Activated CD4-positive, alpha-beta memory T cell treated with anti-CD3 and anti-CD28 coated beads for 36 hours (primary cell): ENCODE results near the gene AGK. TPM values are rescaled to one million over a fixed set of nuclear protein-coding genes. Genes with fewer than 3 reads are reported as not detected.
"Not testable (repeated sequence)": the region's sequence is repeated elsewhere in the genome, so short reads cannot be mapped to it uniquely, and the experiment has no call there.

Experiments
- CTCF ChIA-PET: fragments of 350-600 bp; sonication (Branson Sonifier 250); formaldehyde crosslinking; loops from one replicate; lab custom pipeline; 2021; ENCODE audit warnings: antibody characterized with exemption, inconsistent platforms; lab: Charles Lee
- POLR2A ChIA-PET: fragments of 350-600 bp; sonication (Branson Sonifier 250); formaldehyde crosslinking; loops from one replicate; lab custom pipeline; 2021; ENCODE audit warnings: antibody characterized with exemption; lab: Charles Lee
- DNase-seq: peaks from one replicate; pipeline ENCODE4 v3.0.0-alpha.2; 2020
- H3K27ac Mint-ChIP-seq: one replicate; pipeline ENCODE4 v1.8.0; 2021; ENCODE audit warnings: mixed read lengths
- H3K27me3 Mint-ChIP-seq: one replicate; pipeline ENCODE4 v1.8.0; 2021; ENCODE audit warnings: mixed read lengths
- H3K36me3 Mint-ChIP-seq: one replicate; pipeline ENCODE4 v1.8.0; 2021; ENCODE audit warnings: mixed read lengths
- H3K4me1 Mint-ChIP-seq: one replicate; pipeline ENCODE4 v1.8.0; 2021; ENCODE audit warnings: low read depth, mixed read lengths
- H3K4me3 Mint-ChIP-seq: one replicate; pipeline ENCODE4 v1.8.0; 2021; ENCODE audit warnings: mild to moderate bottlenecking, mixed read lengths
- H3K9me3 Mint-ChIP-seq: one replicate; pipeline ENCODE4 v1.8.0; 2021; ENCODE audit warnings: mixed read lengths
- intact Hi-C: fragments of 100-400 bp; cut with micrococcal nuclease; formaldehyde crosslinking; loops from one replicate; pipeline ENCODE4 v1.15.1; 2023
- total RNA-seq, 2 experiments: library from RNA; stranded (reverse); gene quantifications; one replicate each; pipeline ENCODE4 v1.2.3, GENCODE V29; 2021

The AGK gene
- total RNA-seq, 2 experiments from 2014 or later, result 50.2 to 57.2 TPM

DNA sequence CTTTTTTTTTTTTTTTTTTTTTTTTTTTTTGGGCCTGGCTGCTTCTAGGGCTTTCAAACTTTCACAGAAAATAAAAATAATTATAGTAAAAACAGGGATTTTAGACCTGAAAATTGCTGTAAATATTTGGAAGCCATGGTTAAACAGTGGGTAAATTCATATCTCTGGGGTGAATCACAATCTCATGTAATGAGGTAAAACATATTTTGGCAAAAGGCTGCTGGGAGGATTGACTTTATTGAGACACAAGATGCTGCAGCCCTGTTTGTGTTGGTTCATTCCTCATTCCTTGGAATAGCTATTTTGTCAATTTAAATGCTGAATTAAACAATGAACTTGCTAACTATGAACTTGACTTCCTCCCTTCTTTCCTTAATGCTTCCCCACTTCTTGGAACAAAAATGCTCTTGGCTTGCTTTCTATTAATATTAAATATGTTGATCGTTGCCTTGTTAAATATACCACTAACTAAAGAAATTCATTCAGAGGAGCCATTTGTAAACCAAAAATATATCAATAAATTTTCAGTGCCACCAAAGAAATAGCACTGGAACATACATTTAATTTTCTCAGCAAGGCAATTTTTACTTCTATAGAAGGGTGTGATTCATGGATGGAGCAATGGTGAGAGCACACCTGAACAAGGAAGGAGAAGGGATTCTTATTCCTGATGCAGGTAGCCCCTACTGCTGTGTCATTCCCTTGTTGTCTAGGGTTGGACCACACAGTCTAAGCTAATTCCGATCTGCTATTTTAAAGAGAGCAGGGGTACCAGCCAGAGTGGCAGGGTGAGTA lies 24.6 kb downstream of the AGK start:
- Mint-ChIP-seq H3K27ac (peak overlapping the region; percentile 14), H3K4me3 (no peak overlapping the region), H3K4me1 (peaks cover 21% of the 10 kb centered on the region), H3K27me3 (no peaks in the 10 kb centered on the region), H3K9me3 (peaks cover 31% of the 10 kb centered on the region), H3K36me3 (peaks cover 50% of the 10 kb centered on the region)
- DNase-seq, result no peak
- POLR2A ChIA-PET, result no interaction called here
- CTCF ChIA-PET, result no interaction called here
- intact Hi-C loops, result no loop called here

DNA sequence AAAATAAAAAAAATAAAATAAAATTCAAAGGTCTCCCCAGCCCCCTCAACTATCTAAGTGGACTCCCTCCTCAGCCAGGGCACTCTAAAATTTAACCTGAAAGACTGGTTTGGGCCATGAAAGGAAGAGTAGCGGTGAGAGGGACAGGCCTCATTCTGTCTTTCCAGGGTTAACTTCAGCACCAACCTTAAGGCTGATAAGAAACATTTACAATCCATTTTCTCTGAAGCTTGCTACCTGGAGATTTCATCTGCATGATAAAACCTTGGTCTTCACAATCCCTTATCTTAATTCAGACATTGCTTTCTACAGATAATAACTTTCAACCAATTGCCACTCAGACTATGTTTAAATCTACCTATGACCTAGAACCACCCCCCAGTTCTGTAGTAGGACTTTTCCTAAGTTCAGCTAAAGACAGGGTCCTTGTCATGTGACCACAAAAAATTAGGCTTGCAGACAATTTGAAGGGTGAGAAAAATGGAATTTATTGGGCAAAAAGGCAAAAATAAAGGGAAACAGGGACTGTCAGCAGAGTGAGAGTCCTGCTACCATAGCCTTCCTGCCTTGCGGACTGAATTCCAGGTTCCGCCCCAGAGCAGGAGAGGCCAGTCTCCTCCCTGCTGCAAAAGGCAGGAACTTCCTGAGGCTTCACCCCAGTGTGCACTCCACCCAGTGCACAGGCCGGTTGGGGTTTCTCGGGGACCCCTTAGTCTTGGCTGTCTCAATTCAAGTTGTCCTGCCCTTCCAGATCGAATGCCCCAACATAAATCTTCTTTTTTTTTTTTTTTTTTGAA lies 26.0 kb downstream of the AGK start:
- H3K27ac Mint-ChIP-seq, result no peak overlapping the region
- intact Hi-C loops, result no loop called here
- H3K27me3 Mint-ChIP-seq, result no peaks in the 10 kb centered on the region
- H3K36me3 Mint-ChIP-seq, result peaks cover 45% of the 10 kb centered on the region
- H3K9me3 Mint-ChIP-seq, result peaks cover 31% of the 10 kb centered on the region
- ChIA-PET CTCF (no interaction called here), POLR2A (no interaction called here)
- H3K4me3 Mint-ChIP-seq, result no peak overlapping the region
- DNase-seq, result no peak
- peaks cover 8% of the 10 kb centered on the region for H3K4me1 Mint-ChIP-seq

DNA sequence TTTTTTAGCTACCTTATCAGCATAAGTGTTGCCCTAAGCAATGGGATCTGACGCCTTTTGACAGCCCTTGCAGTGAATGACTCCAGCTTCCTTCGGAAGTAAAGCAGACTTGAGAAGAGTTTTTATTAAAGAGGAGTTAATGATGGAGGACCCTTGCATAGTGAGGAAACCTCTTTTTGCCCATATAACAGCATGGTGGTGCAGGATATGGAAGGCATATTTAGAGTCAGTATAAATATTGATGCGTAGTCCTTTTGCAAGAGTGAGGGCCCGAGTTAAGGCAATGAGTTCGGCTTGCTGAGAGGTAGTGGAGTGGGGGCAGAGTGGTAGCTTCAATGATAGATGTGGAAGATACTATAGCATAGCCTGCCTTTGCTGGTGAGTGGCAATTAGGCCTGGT lies 28.7 kb downstream of the AGK start:
- Mint-ChIP-seq H3K36me3 (peaks cover 39% of the 10 kb centered on the region), H3K4me1 (peaks cover 13% of the 10 kb centered on the region), H3K9me3 (peaks cover 21% of the 10 kb centered on the region)
- H3K4me3 Mint-ChIP-seq, H3K27ac Mint-ChIP-seq, intact Hi-C loops, CTCF ChIA-PET, DNase-seq, H3K27me3 Mint-ChIP-seq, POLR2A ChIA-PET: not testable (repeated sequence)

DNA sequence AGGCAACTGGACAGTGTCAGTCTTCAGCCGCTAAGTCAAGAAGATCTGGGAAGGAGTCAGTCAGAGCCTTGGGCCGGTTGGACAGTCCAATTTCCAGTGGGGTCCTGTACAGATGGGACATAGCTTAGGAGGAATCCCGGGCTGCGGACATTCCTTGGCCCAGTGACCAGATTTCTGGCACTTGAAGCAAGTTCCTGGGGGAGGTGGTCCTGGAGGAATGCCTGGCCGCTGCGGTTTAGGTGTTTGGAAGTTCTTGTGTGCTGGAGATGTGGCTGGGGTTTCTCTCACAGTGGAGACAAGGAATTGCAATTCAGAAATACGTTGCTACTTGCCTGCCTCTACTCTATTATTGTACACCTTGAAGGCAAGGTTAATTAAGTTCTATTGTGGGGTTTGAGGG lies 30.9 kb downstream of the AGK start:
- H3K4me3 Mint-ChIP-seq, H3K27ac Mint-ChIP-seq, H3K27me3 Mint-ChIP-seq, H3K9me3 Mint-ChIP-seq, POLR2A ChIA-PET, DNase-seq, intact Hi-C loops: not testable (repeated sequence)
- CTCF ChIA-PET, result interaction anchor here (1.3 kb wide), 1 partner anchor 23 kb away, joined by 3 read pairs; no protein-coding TSS in a partner anchor
- peaks cover 26% of the 10 kb centered on the region for H3K36me3 Mint-ChIP-seq
- H3K4me1 Mint-ChIP-seq, result peaks cover 35% of the 10 kb centered on the region

DNA sequence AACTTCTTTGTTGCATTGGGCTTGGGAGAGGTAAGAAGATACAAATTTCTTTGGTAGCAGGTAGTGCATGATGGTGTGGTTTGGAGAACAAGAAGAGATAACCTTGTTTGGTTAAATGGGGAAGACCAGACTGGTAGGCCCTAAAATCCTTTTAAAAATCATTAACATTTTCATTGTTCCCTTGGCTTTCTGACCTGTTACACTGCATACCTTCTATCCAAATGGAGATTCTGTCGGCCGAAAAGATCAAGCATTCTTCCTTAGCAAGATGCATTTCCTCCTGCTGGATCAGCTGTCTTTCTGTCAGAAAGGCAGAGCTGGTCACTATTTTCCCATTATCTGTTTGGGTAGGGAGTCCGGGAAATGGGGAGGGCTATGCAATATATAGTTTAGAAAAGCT lies 33.7 kb downstream of the AGK start:
- Mint-ChIP-seq H3K36me3 (peaks cover 24% of the 10 kb centered on the region), H3K9me3 (no peaks in the 10 kb centered on the region), H3K4me1 (peaks cover 38% of the 10 kb centered on the region), H3K27ac (no peak overlapping the region), H3K27me3 (no peaks in the 10 kb centered on the region), H3K4me3 (no peak overlapping the region)
- POLR2A ChIA-PET, result interaction anchor here (0.6 to 1.9 kb wide), 2 partner anchors 15 to 26 kb away, joined by 3 to 5 read pairs; no protein-coding TSS in a partner anchor
- DNase-seq, result no peak
- intact Hi-C loops, result no loop called here
- CTCF ChIA-PET, result no interaction called here

DNA sequence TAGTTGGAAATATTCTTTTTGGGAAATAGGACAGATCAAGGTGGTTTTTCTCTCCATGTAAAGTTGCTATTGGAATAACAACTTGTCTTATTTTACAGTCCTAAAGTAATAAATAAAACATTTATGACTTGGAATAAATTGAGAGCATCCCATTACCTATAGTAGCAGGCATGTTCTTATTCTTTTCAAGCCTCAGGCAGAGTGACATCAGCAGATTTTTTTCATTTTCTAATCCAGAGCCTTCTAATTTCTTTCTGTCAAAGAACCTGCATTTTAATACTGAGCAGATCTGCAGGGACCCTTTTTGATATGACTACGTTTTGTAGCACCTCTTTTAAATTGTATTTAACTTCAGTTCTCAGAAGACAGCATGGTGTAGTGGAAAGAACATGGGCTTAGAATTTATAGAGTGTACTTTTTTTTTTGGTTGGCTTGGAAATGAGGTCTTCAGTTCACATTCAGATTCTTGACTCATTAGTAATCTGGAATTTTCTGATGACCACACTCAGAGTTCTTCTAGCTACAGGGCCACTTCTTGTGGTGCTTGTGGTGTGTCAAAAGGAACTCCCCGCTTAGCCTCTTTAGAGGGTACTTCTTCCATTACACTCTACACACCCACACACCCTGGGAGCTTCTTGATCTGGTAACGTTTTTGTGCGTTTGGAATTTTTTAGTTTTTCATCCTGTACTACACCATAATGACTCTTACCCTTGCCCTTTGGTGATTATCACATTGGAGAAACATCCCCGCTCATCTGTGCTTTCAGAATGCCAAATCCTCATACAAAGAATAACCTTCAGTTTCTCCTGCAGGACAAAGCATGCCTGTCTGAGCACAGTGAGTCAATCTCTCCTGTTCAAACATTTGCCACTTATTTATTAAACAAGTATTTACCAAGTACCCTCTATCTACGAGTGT lies 34.6 kb downstream of the AGK start:
- Mint-ChIP-seq H3K4me3 (no peak overlapping the region), H3K27ac (peak overlapping the region; percentile 65), H3K27me3 (no peaks in the 10 kb centered on the region), H3K9me3 (no peaks in the 10 kb centered on the region), H3K36me3 (peaks cover 24% of the 10 kb centered on the region), H3K4me1 (peaks cover 45% of the 10 kb centered on the region)
- POLR2A ChIA-PET, result interaction anchor here (0.7 to 1.9 kb wide), 3 partner anchors 27 to 34 kb away, joined by 3 to 5 read pairs (median 3); partner anchors contain the start of gene AGK
- CTCF ChIA-PET, result no interaction called here
- intact Hi-C loops, result loop anchor here (1.0 kb wide), 2 partner anchors 28 to 152 kb away; partner anchors contain the start of gene SSBP1
- DNase-seq, result peak; percentile 62

DNA sequence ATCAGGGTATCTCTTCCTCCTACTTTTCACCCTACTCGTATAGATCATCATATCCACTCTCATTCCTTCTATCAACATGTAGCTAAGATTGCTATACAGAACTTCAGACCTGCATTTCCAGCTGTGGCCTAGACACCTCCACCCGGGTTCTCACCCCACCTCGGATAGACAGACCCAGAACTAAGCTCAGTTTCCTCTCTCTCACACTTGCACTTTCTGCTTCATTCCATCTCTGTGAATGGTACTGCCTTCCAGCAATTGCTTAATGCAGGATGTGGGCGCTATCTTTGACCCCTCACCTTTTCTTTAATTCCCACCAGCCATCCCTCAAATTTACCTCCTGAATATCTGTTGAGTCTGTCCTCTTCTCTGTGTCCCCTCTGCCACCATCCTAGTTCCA lies 35.7 kb downstream of the AGK start:
- POLR2A ChIA-PET, result no interaction called here
- CTCF ChIA-PET, result no interaction called here
- Mint-ChIP-seq H3K9me3 (no peaks in the 10 kb centered on the region), H3K4me1 (peaks cover 45% of the 10 kb centered on the region), H3K36me3 (peaks cover 24% of the 10 kb centered on the region), H3K27me3 (no peaks in the 10 kb centered on the region), H3K27ac (peak overlapping the region; percentile 7), H3K4me3 (no peak overlapping the region)
- DNase-seq, result no peak
- intact Hi-C loops, result loop anchor here (1.0 kb wide), 2 partner anchors 29 to 151 kb away; partner anchors contain the start of gene SSBP1

DNA sequence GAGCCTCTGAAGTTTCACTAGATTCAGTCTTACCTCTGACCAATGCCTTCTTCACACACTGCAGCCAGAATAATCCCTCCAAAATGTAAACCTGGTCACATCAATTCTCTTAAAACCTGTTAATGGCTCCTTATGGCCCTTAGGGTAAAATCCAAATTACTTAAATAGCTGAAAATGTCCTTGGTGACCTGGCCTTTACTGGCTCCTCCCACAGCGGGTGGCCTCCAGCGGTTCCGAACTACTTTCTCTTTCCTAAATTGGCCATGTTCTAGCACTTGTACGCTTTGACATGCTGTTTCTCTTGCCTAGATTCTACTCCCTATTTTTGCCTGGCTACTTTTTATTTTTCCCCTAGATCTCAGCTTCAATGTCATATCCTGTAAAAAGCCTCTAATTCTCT lies 36.1 kb downstream of the AGK start:
- intact Hi-C loops, result no loop called here
- CTCF ChIA-PET, result no interaction called here
- Mint-ChIP-seq H3K27me3 (no peaks in the 10 kb centered on the region), H3K4me3 (no peak overlapping the region), H3K4me1 (peaks cover 45% of the 10 kb centered on the region), H3K27ac (no peak overlapping the region), H3K36me3 (peaks cover 24% of the 10 kb centered on the region), H3K9me3 (no peaks in the 10 kb centered on the region)
- no peak for DNase-seq
- POLR2A ChIA-PET, result no interaction called here

DNA sequence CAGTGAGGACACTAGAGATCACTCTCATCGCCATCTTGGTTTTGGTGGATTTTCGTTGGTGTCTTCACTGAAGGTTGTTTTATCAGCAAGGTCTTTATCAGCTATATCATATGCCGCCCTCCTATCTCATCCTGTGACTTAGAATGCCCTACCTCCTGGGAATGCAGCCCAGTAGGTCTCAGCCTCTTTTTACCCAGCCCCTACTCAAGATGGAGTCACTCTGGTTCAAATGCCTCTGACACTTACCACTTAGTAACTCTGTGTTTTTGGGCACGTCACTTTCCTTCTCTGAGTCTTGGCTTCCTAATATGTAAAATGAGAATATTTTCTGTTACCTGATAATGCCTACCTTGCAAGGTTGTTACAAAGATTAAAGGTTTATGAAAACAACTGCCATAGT lies 37.7 kb downstream of the AGK start:
- Mint-ChIP-seq H3K27ac (no peak overlapping the region), H3K36me3 (peaks cover 18% of the 10 kb centered on the region), H3K4me1 (peaks cover 50% of the 10 kb centered on the region), H3K4me3 (no peak overlapping the region), H3K27me3 (no peaks in the 10 kb centered on the region), H3K9me3 (no peaks in the 10 kb centered on the region)
- intact Hi-C loops, result no loop called here
- ChIA-PET CTCF (no interaction called here), POLR2A (no interaction called here)
- no peak for DNase-seq

DNA sequence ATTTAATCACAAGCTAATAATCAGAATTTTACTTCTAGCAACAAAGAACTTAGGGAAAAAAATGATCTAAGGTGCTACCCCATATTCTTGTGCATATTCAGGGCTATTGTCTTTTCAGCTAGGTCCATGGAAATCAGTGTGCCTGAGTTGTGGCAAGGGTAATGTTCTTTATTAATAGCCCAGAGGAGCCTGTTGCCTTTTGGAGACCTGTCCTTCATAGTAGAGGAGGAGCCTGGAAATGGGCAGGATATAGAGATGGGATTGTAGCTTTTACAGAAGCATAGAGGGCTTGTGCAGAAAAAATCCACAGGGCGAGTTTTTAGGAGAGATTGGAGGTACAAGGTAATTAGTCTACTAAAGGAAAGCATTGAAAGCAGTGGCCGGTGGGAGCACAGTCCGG lies 38.9 kb downstream of the AGK start:
- H3K36me3 Mint-ChIP-seq, result peaks cover 19% of the 10 kb centered on the region
- POLR2A ChIA-PET, result no interaction called here

DNA sequence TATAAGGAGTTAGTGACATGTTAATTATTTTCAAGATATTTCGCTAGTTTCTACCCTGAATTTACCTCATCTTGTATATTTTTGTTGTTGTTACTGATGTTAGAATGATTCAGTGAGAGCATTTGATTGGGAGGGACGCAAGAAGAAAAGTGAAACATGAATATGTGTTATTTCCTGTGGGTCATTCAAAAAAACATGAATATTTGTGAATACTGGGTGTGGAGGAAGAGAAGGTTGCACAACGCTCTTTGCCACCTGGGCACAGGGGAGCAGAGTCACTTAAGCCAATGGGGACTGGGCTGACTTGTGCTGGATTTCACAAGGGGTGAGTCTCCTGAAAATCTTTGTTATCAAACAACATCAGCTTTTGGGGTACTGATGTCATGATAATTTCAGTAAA lies 39.5 kb downstream of the AGK start:
- Mint-ChIP-seq H3K4me1 (peaks cover 34% of the 10 kb centered on the region), H3K27ac (no peak overlapping the region), H3K9me3 (no peaks in the 10 kb centered on the region), H3K4me3 (no peak overlapping the region), H3K36me3 (peaks cover 22% of the 10 kb centered on the region), H3K27me3 (no peaks in the 10 kb centered on the region)
- ChIA-PET CTCF (interaction anchor here (0.9 kb wide), 1 partner anchor 20 kb away, joined by 4 read pairs; no protein-coding TSS in a partner anchor), POLR2A (no interaction called here)
- intact Hi-C loops, result no loop called here
- no peak for DNase-seq

More for the DNA sequence above, 38.9 kb downstream of the AGK start:
- CTCF ChIA-PET, result interaction anchor here (0.9 kb wide), 1 partner anchor 21 kb away, joined by 4 read pairs; no protein-coding TSS in a partner anchor
- peaks cover 40% of the 10 kb centered on the region for H3K4me1 Mint-ChIP-seq
- intact Hi-C loops, result no loop called here
- H3K9me3 Mint-ChIP-seq, result no peaks in the 10 kb centered on the region
- H3K27me3 Mint-ChIP-seq, result no peaks in the 10 kb centered on the region
- DNase-seq, result no peak
- no peak overlapping the region for H3K27ac Mint-ChIP-seq
- no peak overlapping the region for H3K4me3 Mint-ChIP-seq
